GM23338 (cell line): Measurements from ENCODE around the gene NECTIN3. TPM values are rescaled to one million over a fixed set of nuclear protein-coding genes. Genes with fewer than 3 reads are reported as not detected.
A peak's percentile ranks its signal among the peaks of the same experiment; 100 is the strongest.

Source experiments
- ATAC-seq: fragments of 200-7000 bp; cut with Tn5 transposase; 3 replicates; pipeline ENCODE4 v1.9.1; 2020
- DNase-seq: peaks from one replicate; pipeline ENCODE4 v3.0.0-alpha.2; 2015; ENCODE audit warnings: low spot score
- H2AFZ ChIP-seq: fragments of 200-600 bp; sonication (generic); 2 replicates; pipeline ENCODE4 v1.8.0; 2016; ENCODE audit warnings: antibody characterized with exemption, mild to moderate bottlenecking, moderate library complexity
- H3F3A ChIP-seq: fragments of 200-600 bp; sonication (generic); replicated peaks from 2 replicates; pipeline ENCODE4 v1.8.0; 2017; ENCODE audit warnings: antibody characterized with exemption, mixed run types, low read depth
- H3K27ac ChIP-seq: fragments of 200-600 bp; sonication (generic); 2 replicates; pipeline ENCODE4 v1.6.1; 2016; ENCODE audit warnings: low read depth
- H3K27me3 ChIP-seq: fragments of 200-600 bp; sonication (generic); 2 replicates; pipeline ENCODE4 v1.8.0; 2016; ENCODE audit warnings: mild to moderate bottlenecking, mixed run types, moderate library complexity; ENCODE audit not compliant: insufficient read depth
- H3K36me3 ChIP-seq: fragments of 200-600 bp; sonication (generic); 2 replicates; pipeline ENCODE4 v1.8.0; 2016; ENCODE audit warnings: mild to moderate bottlenecking; ENCODE audit not compliant: insufficient read depth
- H3K4me1 ChIP-seq: fragments of 200-600 bp; sonication (generic); 2 replicates; pipeline ENCODE4 v1.8.0; 2016; ENCODE audit warnings: mild to moderate bottlenecking, moderate library complexity; ENCODE audit not compliant: insufficient read depth
- H3K4me2 ChIP-seq: fragments of 200-600 bp; sonication (generic); 2 replicates; pipeline ENCODE4 v1.7.1; 2017; ENCODE audit warnings: mixed run types
- H3K4me3 ChIP-seq: fragments of 200-600 bp; sonication (generic); 2 replicates; pipeline ENCODE4 v1.6.1; 2016; ENCODE audit warnings: mixed run types
- H3K79me2 ChIP-seq: fragments of 200-600 bp; sonication (generic); replicated peaks from 2 replicates; pipeline ENCODE4 v1.8.0; 2017; ENCODE audit warnings: mild to moderate bottlenecking; ENCODE audit not compliant: insufficient read depth
- H3K9me2 ChIP-seq: fragments of 200-600 bp; sonication (generic); 2 replicates; pipeline ENCODE4 v1.8.0; 2017; ENCODE audit not compliant: insufficient read depth
- H4K20me1 ChIP-seq: fragments of 200-600 bp; sonication (generic); replicated peaks from 2 replicates; pipeline ENCODE4 v1.8.0; 2017; ENCODE audit warnings: mild to moderate bottlenecking; ENCODE audit not compliant: insufficient read depth
- H3K27ac Mint-ChIP-seq: 2 replicates; pipeline ENCODE4 v1.8.0; 2020; ENCODE audit warnings: inconsistent platforms, mild to moderate bottlenecking, moderate library complexity, mixed read lengths
- H3K27me3 Mint-ChIP-seq: 3 replicates; pipeline ENCODE4 v1.8.0; 2022; ENCODE audit warnings: low read depth, mild to moderate bottlenecking, moderate library complexity, mixed read lengths, inconsistent platforms; ENCODE audit not compliant: insufficient read depth, poor library complexity
- H3K36me3 Mint-ChIP-seq: 3 replicates; pipeline ENCODE4 v1.8.0; 2021; ENCODE audit warnings: low read depth, mild to moderate bottlenecking, inconsistent platforms, moderate library complexity, mixed read lengths
- H3K4me1 Mint-ChIP-seq: 3 replicates; pipeline ENCODE4 v1.8.0; 2020; ENCODE audit warnings: mild to moderate bottlenecking, inconsistent platforms, mixed read lengths
- H3K4me3 Mint-ChIP-seq: 3 replicates; pipeline ENCODE4 v1.8.0; 2021; ENCODE audit warnings: moderate library complexity, mild to moderate bottlenecking, inconsistent platforms, mixed read lengths
- H3K9me3 Mint-ChIP-seq: 3 replicates; pipeline ENCODE4 v1.8.0; 2020; ENCODE audit warnings: moderate library complexity, mild to moderate bottlenecking, inconsistent platforms, mixed read lengths
- CREB1 ChIP-seq: fragments of 250-450 bp; sonication (Bioruptor Pico); IDR thresholded peaks from 2 replicates; pipeline ENCODE4 v1.5.0; 2020; ENCODE audit warnings: low read depth, mild to moderate bottlenecking, moderate library complexity
- CTCF ChIP-seq, 2 experiments: fragments of 200-600 bp in 1 of 2; sonication (generic) in 1 of 2; conservative IDR thresholded peaks; 2 replicates each; pipeline versions ENCODE4 v1.5.1 to v1.6.1; 2016 to 2017; ENCODE audit warnings: antibody characterized with exemption in 2 of 2, low read depth in 2 of 2, mild to moderate bottlenecking in 2 of 2, moderate library complexity in 1 of 2
- EZH2 ChIP-seq: fragments of 200-600 bp; sonication (generic); IDR thresholded peaks from one replicate; pipeline ENCODE4 v1.8.0; 2017; ENCODE audit warnings: antibody characterized with exemption, mild to moderate bottlenecking, low read depth; ENCODE audit not compliant: unreplicated experiment
- EZH2phosphoT487 ChIP-seq: fragments of 200-600 bp; sonication (generic); IDR thresholded peaks from one replicate; pipeline ENCODE4 v1.8.1; 2018; ENCODE audit warnings: antibody characterized with exemption; ENCODE audit not compliant: unreplicated experiment
- JUNB ChIP-seq: IDR thresholded peaks from one replicate; pipeline ENCODE4 v1.6.1; 2016; ENCODE audit warnings: antibody characterized with exemption; ENCODE audit not compliant: unreplicated experiment
- NANOG ChIP-seq: IDR thresholded peaks from 2 replicates; pipeline ENCODE4 v1.6.1; 2016; ENCODE audit warnings: antibody characterized with exemption, borderline replicate concordance
- POLR2AphosphoS5 ChIP-seq: IDR thresholded peaks from 2 replicates; pipeline ENCODE4 v1.6.1; 2016; ENCODE audit warnings: antibody characterized with exemption, low read depth
- STAT1 ChIP-seq: IDR thresholded peaks from one replicate; pipeline ENCODE4 v1.6.1; 2016; ENCODE audit warnings: antibody characterized with exemption; ENCODE audit not compliant: unreplicated experiment
- ZNF114 ChIP-seq: fragments of 250-450 bp; sonication (Bioruptor Pico); IDR thresholded peaks from 2 replicates; pipeline ENCODE4 v1.5.0; 2020; ENCODE audit warnings: mild to moderate bottlenecking, moderate library complexity
- ZNF331 ChIP-seq: fragments of 250-450 bp; sonication (Bioruptor Pico); IDR thresholded peaks from 2 replicates; pipeline ENCODE4 v1.5.0; 2020; ENCODE audit warnings: low read depth, mild to moderate bottlenecking, moderate library complexity
- polyA plus RNA-seq: library from polyadenylated mRNA; unstranded; fragments of >200 nt; fragmentation: Nextera tagmentation; extraction: Ambion mirVana; gene quantifications from 2 replicates; pipeline ENCODE4 v1.2.1, GENCODE V29; 2016
- total RNA-seq: library from RNA; depleted of rRNA; stranded (reverse); fragments of >200 nt; shearing (Covaris generic); gene quantifications from 2 replicates; pipeline ENCODE4 v1.2.3, GENCODE V29; 2014
- TF ChIP-seq, protein P1 (sequence below): fragments of 250-450 bp; sonication (Bioruptor Pico); IDR thresholded peaks from 2 replicates; pipeline ENCODE4 v1.5.0; 2020; ENCODE audit warnings: mild to moderate bottlenecking, moderate library complexity
- TF ChIP-seq, protein P2 (sequence below): IDR thresholded peaks from one replicate; pipeline ENCODE4 v1.6.1; 2018; ENCODE audit warnings: antibody characterized with exemption; ENCODE audit not compliant: unreplicated experiment
- TF ChIP-seq, protein P3 (sequence below): IDR thresholded peaks from 2 replicates; pipeline ENCODE4 v1.6.1; 2016; ENCODE audit warnings: antibody characterized with exemption

The NECTIN3 gene
- total and polyA plus RNA-seq, 2 experiments from 2014 or later = 16.0 to 48.2 TPM

DNA sequence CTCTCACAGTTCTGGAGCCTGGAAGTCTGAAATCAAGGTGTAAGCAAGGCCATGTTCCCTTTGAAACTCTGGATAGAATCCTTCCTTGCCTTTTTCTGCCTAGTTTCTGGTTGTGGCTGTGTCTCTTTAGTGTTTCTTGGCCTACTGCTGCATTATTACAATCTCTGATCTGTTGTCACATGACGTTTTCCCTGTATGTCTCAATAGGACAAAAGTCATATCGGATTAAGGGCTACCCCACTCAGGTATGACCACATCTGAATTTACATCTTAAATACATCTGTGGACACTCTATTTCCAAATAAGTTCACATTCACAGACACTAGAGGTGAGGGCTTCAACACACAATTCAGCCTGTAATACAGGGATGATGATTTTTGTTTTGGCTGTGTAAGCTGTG lies 13.3 kb downstream of the NECTIN3 start (continued):
- TF ChIP-seq, protein P1, sequence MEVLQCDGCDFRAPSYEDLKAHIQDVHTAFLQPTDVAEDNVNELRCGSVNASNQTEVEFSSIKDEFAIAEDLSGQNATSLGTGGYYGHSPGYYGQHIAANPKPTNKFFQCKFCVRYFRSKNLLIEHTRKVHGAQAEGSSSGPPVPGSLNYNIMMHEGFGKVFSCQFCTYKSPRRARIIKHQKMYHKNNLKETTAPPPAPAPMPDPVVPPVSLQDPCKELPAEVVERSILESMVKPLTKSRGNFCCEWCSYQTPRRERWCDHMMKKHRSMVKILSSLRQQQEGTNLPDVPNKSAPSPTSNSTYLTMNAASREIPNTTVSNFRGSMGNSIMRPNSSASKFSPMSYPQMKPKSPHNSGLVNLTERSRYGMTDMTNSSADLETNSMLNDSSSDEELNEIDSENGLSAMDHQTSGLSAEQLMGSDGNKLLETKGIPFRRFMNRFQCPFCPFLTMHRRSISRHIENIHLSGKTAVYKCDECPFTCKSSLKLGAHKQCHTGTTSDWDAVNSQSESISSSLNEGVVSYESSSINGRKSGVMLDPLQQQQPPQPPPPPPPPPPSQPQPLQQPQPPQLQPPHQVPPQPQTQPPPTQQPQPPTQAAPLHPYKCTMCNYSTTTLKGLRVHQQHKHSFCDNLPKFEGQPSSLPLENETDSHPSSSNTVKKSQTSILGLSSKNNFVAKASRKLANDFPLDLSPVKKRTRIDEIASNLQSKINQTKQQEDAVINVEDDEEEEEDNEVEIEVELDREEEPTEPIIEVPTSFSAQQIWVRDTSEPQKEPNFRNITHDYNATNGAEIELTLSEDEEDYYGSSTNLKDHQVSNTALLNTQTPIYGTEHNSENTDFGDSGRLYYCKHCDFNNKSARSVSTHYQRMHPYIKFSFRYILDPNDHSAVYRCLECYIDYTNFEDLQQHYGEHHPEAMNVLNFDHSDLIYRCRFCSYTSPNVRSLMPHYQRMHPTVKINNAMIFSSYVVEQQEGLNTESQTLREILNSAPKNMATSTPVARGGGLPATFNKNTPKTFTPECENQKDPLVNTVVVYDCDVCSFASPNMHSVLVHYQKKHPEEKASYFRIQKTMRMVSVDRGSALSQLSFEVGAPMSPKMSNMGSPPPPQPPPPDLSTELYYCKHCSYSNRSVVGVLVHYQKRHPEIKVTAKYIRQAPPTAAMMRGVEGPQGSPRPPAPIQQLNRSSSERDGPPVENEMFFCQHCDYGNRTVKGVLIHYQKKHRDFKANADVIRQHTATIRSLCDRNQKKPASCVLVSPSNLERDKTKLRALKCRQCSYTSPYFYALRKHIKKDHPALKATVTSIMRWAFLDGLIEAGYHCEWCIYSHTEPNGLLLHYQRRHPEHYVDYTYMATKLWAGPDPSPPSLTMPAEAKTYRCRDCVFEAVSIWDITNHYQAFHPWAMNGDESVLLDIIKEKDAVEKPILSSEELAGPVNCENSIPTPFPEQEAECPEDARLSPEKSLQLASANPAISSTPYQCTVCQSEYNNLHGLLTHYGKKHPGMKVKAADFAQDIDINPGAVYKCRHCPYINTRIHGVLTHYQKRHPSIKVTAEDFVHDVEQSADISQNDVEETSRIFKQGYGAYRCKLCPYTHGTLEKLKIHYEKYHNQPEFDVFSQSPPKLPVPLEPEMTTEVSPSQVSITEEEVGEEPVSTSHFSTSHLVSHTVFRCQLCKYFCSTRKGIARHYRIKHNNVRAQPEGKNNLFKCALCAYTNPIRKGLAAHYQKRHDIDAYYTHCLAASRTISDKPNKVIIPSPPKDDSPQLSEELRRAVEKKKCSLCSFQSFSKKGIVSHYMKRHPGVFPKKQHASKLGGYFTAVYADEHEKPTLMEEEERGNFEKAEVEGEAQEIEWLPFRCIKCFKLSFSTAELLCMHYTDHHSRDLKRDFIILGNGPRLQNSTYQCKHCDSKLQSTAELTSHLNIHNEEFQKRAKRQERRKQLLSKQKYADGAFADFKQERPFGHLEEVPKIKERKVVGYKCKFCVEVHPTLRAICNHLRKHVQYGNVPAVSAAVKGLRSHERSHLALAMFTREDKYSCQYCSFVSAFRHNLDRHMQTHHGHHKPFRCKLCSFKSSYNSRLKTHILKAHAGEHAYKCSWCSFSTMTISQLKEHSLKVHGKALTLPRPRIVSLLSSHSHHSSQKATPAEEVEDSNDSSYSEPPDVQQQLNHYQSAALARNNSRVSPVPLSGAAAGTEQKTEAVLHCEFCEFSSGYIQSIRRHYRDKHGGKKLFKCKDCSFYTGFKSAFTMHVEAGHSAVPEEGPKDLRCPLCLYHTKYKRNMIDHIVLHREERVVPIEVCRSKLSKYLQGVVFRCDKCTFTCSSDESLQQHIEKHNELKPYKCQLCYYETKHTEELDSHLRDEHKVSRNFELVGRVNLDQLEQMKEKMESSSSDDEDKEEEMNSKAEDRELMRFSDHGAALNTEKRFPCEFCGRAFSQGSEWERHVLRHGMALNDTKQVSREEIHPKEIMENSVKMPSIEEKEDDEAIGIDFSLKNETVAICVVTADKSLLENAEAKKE (CRISPR knock-in tag) = no peak
- TF ChIP-seq ZNF331 (CRISPR knock-in tag) = no peak
- TF ChIP-seq POLR2AphosphoS5 = no peak
- TF ChIP-seq ZNF114 (CRISPR knock-in tag) = no peak
- TF ChIP-seq CTCF (conservative IDR thresholded peaks at IDR 0.05; ENCODE audit: low read depth in 2 of 2) = no peak
- no peak for TF ChIP-seq NANOG

- no peak overlapping the region for H2AFZ ChIP-seq
- H3K4me1 ChIP-seq = peaks cover 44% of the 10 kb centered on the region
- Mint-ChIP-seq H3K4me3 (peak overlapping the region; percentile 47), H3K27me3 (peaks cover 4% of the 10 kb centered on the region), H3K27ac (peak overlapping the region; percentile 83), H3K36me3 (peaks cover under 1% of the 10 kb centered on the region; the same call in 2 of the 3 replicates), H3K4me1 (peaks cover 48% of the 10 kb centered on the region), H3K9me3 (no peaks in the 10 kb centered on the region)
- ATAC-seq = peak; percentile 99
- H3K4me3 ChIP-seq = peak overlapping the region; percentile 34; the same call in 1 of the 2 replicates
- H3K27me3 ChIP-seq = no peaks in the 10 kb centered on the region
- no peaks in the 10 kb centered on the region for H4K20me1 ChIP-seq
- H3K4me2 ChIP-seq = peak overlapping the region; percentile 63
- no peaks in the 10 kb centered on the region for H3K9me2 ChIP-seq
- no peaks in the 10 kb centered on the region for H3K36me3 ChIP-seq
- peak; percentile 73 for DNase-seq
- H3K27ac ChIP-seq = peak overlapping the region; percentile 90
- peaks cover 98% of the 10 kb centered on the region for H3K79me2 ChIP-seq
- no peaks in the 10 kb centered on the region for H3F3A ChIP-seq
- TF ChIP-seq NANOG = no peak
- TF ChIP-seq JUNB = no peak
- no peak for TF ChIP-seq POLR2AphosphoS5
- no peak for TF ChIP-seq EZH2
- TF ChIP-seq, protein P2, sequence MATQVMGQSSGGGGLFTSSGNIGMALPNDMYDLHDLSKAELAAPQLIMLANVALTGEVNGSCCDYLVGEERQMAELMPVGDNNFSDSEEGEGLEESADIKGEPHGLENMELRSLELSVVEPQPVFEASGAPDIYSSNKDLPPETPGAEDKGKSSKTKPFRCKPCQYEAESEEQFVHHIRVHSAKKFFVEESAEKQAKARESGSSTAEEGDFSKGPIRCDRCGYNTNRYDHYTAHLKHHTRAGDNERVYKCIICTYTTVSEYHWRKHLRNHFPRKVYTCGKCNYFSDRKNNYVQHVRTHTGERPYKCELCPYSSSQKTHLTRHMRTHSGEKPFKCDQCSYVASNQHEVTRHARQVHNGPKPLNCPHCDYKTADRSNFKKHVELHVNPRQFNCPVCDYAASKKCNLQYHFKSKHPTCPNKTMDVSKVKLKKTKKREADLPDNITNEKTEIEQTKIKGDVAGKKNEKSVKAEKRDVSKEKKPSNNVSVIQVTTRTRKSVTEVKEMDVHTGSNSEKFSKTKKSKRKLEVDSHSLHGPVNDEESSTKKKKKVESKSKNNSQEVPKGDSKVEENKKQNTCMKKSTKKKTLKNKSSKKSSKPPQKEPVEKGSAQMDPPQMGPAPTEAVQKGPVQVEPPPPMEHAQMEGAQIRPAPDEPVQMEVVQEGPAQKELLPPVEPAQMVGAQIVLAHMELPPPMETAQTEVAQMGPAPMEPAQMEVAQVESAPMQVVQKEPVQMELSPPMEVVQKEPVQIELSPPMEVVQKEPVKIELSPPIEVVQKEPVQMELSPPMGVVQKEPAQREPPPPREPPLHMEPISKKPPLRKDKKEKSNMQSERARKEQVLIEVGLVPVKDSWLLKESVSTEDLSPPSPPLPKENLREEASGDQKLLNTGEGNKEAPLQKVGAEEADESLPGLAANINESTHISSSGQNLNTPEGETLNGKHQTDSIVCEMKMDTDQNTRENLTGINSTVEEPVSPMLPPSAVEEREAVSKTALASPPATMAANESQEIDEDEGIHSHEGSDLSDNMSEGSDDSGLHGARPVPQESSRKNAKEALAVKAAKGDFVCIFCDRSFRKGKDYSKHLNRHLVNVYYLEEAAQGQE = no peak
- no peak for TF ChIP-seq EZH2phosphoT487
- TF ChIP-seq, protein P3, sequence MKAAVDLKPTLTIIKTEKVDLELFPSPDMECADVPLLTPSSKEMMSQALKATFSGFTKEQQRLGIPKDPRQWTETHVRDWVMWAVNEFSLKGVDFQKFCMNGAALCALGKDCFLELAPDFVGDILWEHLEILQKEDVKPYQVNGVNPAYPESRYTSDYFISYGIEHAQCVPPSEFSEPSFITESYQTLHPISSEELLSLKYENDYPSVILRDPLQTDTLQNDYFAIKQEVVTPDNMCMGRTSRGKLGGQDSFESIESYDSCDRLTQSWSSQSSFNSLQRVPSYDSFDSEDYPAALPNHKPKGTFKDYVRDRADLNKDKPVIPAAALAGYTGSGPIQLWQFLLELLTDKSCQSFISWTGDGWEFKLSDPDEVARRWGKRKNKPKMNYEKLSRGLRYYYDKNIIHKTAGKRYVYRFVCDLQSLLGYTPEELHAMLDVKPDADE = no peak
- no peak for TF ChIP-seq ZNF331 (CRISPR knock-in tag)
- no peak for TF ChIP-seq STAT1
- TF ChIP-seq CREB1 = no peak
Measured at GRCh38 chr3:111087924-111088469, 16.4 kb downstream of the NECTIN3 start.
